ENCODE data around the gene TCTA. TPM values are rescaled to one million over a fixed set of nuclear protein-coding genes. Genes with fewer than 3 reads are reported as not detected.

TCTA gene
- total and polyA plus RNA-seq, 2 donors (not counting 3 experiments of a cell fraction or from before 2014, with no cell fraction given), result 21.9 to 32.3 TPM

DNA sequence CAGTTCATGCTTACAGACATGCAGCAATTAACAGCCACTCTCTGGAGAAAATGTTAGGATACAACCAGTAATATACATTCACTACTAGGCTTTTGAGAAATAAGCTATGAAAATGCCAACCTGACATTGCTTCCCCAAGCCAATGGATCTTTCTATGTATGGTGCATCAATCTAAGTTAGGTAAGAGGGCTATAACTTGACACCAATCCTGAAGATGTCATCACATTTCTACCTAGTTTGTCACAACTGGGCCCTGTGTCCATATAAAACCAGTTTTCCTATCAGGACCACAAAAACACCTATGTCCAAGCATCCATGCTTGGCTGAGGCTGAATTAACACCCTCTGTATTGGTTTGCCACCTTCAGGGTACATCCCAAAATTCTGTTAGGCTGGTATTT is 40.3 kb upstream of the TCTA start:
- no peak overlapping the region for H3K4me3 ChIP-seq (replicated peaks in 1 of 3; ENCODE audit: insufficient read depth in 1 of 3, low read depth in 1 of 3, low read length in 3 of 3)
- H3K36me3 ChIP-seq (ENCODE audit: control insufficient read depth in 2 of 2, extremely low read depth in 1 of 2, insufficient read depth in 2 of 2, low read length in 2 of 2), result peaks cover 26 to 30% of the 10 kb centered on the region in 2 experiments
- dilution Hi-C loops (cut with MboI; ENCODE audit: extremely low pct_ligation_motif_present, low sequenced_read_pairs) (no loop called here), intact Hi-C loops (cut with micrococcal nuclease) (no loop called here)
- no peak overlapping the region for H3K9ac ChIP-seq (replicated peaks; ENCODE audit: extremely low read depth, insufficient read depth, low read length)
- peaks cover 11% of the 10 kb centered on the region for H4K20me1 ChIP-seq (replicated peaks; ENCODE audit: control insufficient read depth, extremely low read depth, insufficient read depth, low read length)
- TF ChIP-seq, protein P1, sequence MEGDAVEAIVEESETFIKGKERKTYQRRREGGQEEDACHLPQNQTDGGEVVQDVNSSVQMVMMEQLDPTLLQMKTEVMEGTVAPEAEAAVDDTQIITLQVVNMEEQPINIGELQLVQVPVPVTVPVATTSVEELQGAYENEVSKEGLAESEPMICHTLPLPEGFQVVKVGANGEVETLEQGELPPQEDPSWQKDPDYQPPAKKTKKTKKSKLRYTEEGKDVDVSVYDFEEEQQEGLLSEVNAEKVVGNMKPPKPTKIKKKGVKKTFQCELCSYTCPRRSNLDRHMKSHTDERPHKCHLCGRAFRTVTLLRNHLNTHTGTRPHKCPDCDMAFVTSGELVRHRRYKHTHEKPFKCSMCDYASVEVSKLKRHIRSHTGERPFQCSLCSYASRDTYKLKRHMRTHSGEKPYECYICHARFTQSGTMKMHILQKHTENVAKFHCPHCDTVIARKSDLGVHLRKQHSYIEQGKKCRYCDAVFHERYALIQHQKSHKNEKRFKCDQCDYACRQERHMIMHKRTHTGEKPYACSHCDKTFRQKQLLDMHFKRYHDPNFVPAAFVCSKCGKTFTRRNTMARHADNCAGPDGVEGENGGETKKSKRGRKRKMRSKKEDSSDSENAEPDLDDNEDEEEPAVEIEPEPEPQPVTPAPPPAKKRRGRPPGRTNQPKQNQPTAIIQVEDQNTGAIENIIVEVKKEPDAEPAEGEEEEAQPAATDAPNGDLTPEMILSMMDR (IDR thresholded peaks at IDR 0.05; ENCODE audit: extremely low read depth in 1 of 2, insufficient read depth in 1 of 2, low read depth in 1 of 2, low read length in 2 of 2), result no peak
- TF ChIP-seq POLR2A (IDR thresholded peaks at IDR 0.05; ENCODE audit: low read depth, low read length), result no peak
- TF ChIP-seq MAX (IDR thresholded peaks at IDR 0.05; ENCODE audit: insufficient read depth, insufficient read length), result no peak
- TF ChIP-seq JUN (IDR thresholded peaks at IDR 0.05; ENCODE audit: borderline replicate concordance, insufficient read depth, insufficient read length, low read depth), result no peak
- TF ChIP-seq FOS (IDR thresholded peaks at IDR 0.05; ENCODE audit: borderline replicate concordance, insufficient read depth, low read length), result no peak
- TF ChIP-seq POLR2AphosphoS5 (IDR thresholded peaks at IDR 0.05; ENCODE audit: insufficient read depth, low read depth, low read length), result no peak
- no peak for TF ChIP-seq EZH2 (IDR thresholded peaks at IDR 0.05; ENCODE audit: borderline replicate concordance, low read depth, low read length, severe bottlenecking)
- TF ChIP-seq MYC (IDR thresholded peaks at IDR 0.05; ENCODE audit: low read depth, low read length), result no peak
- TF ChIP-seq GATA2 (IDR thresholded peaks at IDR 0.05; ENCODE audit: insufficient read depth, insufficient read length, low read depth, low read length), result no peak
- H3K79me2 ChIP-seq (ENCODE audit: control insufficient read depth, insufficient read depth, low read length), result peaks cover 91% of the 10 kb centered on the region
- no peaks in the 10 kb centered on the region for H3K4me1 ChIP-seq (ENCODE audit: control insufficient read depth, extremely low read depth, insufficient read depth, low read length)
- ChIA-PET POLR2A (no interaction called here), CTCF (no interaction called here)
- BruUV-seq (replicated peaks), result no TSS peak
- H3K27ac ChIP-seq (ENCODE audit: insufficient read depth, low read depth, low read length), result no peak overlapping the region
- DNase-seq (ENCODE audit: low read depth, low spot score) (no peak), FAIRE-seq (no peak)
- no peaks in the 10 kb centered on the region for H3K9me3 ChIP-seq (replicated peaks; ENCODE audit: control insufficient read depth, insufficient read depth, low read length)
- no peaks in the 10 kb centered on the region for H3K27me3 ChIP-seq (ENCODE audit: control insufficient read depth in 2 of 2, insufficient read depth in 2 of 2, low read length in 2 of 2)
- H3K9me1 ChIP-seq (replicated peaks; ENCODE audit: control insufficient read depth, extremely low read depth, insufficient read depth, low read length), result no peaks in the 10 kb centered on the region
- no peak overlapping the region for H3K4me2 ChIP-seq (ENCODE audit: insufficient read depth, low read length)
- H2AFZ ChIP-seq (ENCODE audit: low read depth, low read length), result no peak overlapping the region

All from endothelial cell of umbilical vein (primary cell).